ENCODE data around the gene NPEPPS.

Gene NPEPPS

DNA sequence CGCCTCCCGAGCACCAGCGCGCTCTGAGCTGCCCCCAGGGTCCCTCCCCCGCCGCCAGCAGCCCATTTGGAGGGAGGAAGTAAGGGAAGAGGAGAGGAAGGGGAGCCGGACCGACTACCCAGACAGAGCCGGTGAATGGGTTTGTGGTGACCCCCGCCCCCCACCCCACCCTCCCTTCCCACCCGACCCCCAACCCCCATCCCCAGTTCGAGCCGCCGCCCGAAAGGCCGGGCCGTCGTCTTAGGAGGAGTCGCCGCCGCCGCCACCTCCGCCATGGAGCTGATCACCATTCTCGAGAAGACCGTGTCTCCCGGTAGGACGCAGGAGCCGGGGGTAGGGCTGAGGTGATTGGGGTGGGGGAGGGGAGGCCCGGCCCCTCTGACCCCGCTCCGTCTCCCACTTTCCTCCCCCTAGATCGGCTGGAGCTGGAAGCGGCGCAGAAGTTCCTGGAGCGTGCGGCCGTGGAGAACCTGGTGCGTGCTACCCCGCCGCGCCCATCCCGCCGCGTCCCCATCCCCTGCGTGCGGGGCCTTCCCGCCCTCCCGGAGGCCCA is 119.1 kb downstream of the NPEPPS start:
- H3K27ac ChIP-seq (ENCODE audit: low read depth, low read length) = peak overlapping the region; percentile 95
- H3K27me3 ChIP-seq (ENCODE audit: control insufficient read depth, insufficient read depth, low read length) = no peaks in the 10 kb centered on the region
- H3K9me3 ChIP-seq (ENCODE audit: control insufficient read depth, insufficient read depth, low read length) = no peaks in the 10 kb centered on the region
- H3K4me3 ChIP-seq (ENCODE audit: low read depth, low read length) = peak overlapping the region; percentile 93
- H3K9ac ChIP-seq (ENCODE audit: low read depth, low read length) = peak overlapping the region; percentile 84
- H3K36me3 ChIP-seq (ENCODE audit: control insufficient read depth, insufficient read depth, low read length) = peaks cover 42% of the 10 kb centered on the region
- H3K4me1 ChIP-seq (ENCODE audit: control insufficient read depth, insufficient read depth, low read length) = peaks cover 18% of the 10 kb centered on the region

DNA sequence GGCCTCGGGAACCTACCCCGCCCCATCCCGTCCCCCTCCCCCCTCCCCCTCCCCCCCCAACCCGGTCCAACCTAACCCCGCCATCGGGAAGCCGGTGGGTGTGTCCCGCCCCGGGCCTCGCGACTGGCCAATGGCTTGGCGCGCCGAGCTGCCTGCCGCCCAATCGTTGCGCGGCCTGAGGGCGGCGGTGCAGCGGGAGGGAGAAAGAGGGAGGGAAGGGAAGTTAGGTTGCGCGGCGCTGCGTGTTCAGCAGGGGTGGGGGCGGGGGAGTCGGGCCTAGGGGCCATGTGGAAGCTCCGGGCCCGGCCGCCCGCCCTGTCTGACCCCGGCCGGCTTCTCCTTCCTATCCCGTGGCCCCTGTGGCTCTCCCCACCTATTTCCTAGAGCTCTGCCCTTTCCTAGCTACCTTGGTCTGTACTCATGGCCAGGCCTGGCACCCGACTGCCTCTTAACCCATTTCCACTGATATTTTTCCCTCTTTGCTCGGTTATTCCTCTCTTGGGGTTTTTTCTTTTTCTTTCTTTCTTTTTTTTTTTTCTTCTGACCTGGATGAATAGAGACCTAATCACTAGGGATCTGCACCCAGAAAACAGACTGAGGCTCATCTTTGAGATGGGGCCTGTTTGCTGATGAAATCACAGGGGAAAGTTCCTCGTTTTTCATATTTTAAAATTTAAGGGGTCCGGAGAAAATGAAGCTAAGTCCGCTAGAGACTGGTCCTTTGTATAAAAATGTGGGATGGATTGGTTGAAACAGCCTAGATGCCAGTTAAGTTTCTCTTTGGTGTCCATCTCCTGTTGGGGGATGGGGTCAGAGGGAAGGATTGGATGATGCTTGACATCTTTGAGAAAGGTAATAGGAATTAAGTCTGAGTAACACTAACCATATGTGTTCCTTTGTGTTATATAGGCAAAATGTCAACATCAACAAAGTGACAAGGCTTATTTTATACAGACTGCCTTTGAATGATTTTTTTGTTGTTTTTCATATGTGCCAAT is 119.9 kb downstream of the NPEPPS start:
- peaks cover 50% of the 10 kb centered on the region for H3K36me3 ChIP-seq (ENCODE audit: control insufficient read depth, insufficient read depth, low read length)
- H3K4me3 ChIP-seq (ENCODE audit: low read depth, low read length) = peak overlapping the region; percentile 93
- H3K9ac ChIP-seq (ENCODE audit: low read depth, low read length) = peak overlapping the region; percentile 94
- H3K27me3 ChIP-seq (ENCODE audit: control insufficient read depth, insufficient read depth, low read length) = no peaks in the 10 kb centered on the region
- peak overlapping the region; percentile 95 for H3K27ac ChIP-seq (ENCODE audit: low read depth, low read length)
- H3K9me3 ChIP-seq (ENCODE audit: control insufficient read depth, insufficient read depth, low read length) = no peaks in the 10 kb centered on the region
- H3K4me1 ChIP-seq (ENCODE audit: control insufficient read depth, insufficient read depth, low read length) = peaks cover 18% of the 10 kb centered on the region

DNA sequence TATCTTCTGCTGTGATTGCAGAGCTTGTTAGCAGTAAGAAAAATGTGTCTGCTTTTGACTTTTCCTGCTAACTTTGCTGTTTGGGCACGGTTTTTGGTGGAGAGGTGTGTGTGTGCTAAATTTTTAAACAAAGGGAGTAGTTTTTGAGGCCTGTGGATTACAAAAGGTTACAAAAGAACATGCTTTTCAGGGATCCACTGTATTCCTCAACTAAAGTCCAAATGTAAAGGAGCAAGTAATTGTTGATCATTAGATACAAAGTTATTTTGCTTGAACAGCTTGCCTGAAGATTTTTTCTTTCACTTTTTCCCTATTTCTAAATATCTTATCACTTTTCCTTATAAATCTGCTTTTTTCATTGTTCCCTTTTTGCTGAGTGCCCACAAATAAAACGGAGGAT is 120.8 kb downstream of the NPEPPS start:
- H3K27me3 ChIP-seq (ENCODE audit: control insufficient read depth, insufficient read depth, low read length) = no peaks in the 10 kb centered on the region
- H3K9ac ChIP-seq (ENCODE audit: low read depth, low read length) = 0 out of 2 replicates have a peak overlapping the region, but pooled peaks have one; percentile 7
- H3K4me1 ChIP-seq (ENCODE audit: control insufficient read depth, insufficient read depth, low read length) = peaks cover 18% of the 10 kb centered on the region
- H3K36me3 ChIP-seq (ENCODE audit: control insufficient read depth, insufficient read depth, low read length) = peaks cover 58% of the 10 kb centered on the region
- H3K27ac ChIP-seq (ENCODE audit: low read depth, low read length) = peak overlapping the region; percentile 83
- peak overlapping the region; percentile 90 for H3K4me3 ChIP-seq (ENCODE audit: low read depth, low read length)
- no peaks in the 10 kb centered on the region for H3K9me3 ChIP-seq (ENCODE audit: control insufficient read depth, insufficient read depth, low read length)

DNA sequence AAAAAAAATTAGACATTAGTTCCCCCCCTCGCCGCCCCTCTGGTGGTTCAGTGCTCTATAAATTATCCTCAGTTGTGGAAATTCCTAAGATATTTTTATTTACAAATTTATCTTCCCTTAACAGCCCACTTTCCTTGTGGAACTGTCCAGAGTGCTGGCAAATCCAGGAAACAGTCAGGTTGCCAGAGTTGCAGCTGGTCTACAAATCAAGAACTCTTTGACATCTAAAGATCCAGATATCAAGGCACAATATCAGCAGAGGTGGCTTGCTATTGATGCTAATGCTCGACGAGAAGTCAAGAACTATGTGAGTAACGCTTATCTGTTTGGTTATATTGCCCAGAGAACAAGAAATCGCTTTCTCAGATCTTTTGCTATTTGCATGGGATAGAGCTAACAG is 121.7 kb downstream of the NPEPPS start:
- peaks cover 18% of the 10 kb centered on the region for H3K4me1 ChIP-seq (ENCODE audit: control insufficient read depth, insufficient read depth, low read length)
- H3K9ac ChIP-seq (ENCODE audit: low read depth, low read length) = no peak overlapping the region
- H3K36me3 ChIP-seq (ENCODE audit: control insufficient read depth, insufficient read depth, low read length) = peaks cover 67% of the 10 kb centered on the region
- H3K4me3 ChIP-seq (ENCODE audit: low read depth, low read length) = peak overlapping the region; percentile 90; the same call in 1 of the 2 replicates
- no peaks in the 10 kb centered on the region for H3K27me3 ChIP-seq (ENCODE audit: control insufficient read depth, insufficient read depth, low read length)
- H3K27ac ChIP-seq (ENCODE audit: low read depth, low read length) = no peak overlapping the region
- no peaks in the 10 kb centered on the region for H3K9me3 ChIP-seq (ENCODE audit: control insufficient read depth, insufficient read depth, low read length)

DNA sequence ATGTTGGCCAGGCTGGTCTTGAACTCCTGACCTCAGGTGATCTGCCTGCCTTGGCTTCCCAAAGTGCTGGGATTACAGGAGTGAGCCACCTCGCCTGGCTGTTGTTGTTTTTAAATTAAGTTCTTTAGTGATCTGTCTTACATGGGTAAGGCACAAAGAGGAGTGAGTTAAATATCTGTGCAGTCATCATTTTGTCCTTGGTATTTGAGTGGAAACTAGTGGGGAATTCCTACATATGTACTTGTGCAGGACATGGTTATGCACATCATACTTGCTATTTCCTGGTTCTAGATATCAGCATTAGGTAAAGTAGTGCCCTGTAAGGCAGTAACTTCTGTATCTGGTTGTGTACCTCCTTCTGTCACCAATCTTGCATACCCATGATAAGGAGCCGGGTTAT is 122.5 kb downstream of the NPEPPS start:
- H3K36me3 ChIP-seq (ENCODE audit: control insufficient read depth, insufficient read depth, low read length) = peaks cover 76% of the 10 kb centered on the region
- H3K9ac ChIP-seq (ENCODE audit: low read depth, low read length) = no peak overlapping the region
- H3K9me3 ChIP-seq (ENCODE audit: control insufficient read depth, insufficient read depth, low read length) = no peaks in the 10 kb centered on the region
- H3K4me1 ChIP-seq (ENCODE audit: control insufficient read depth, insufficient read depth, low read length) = peaks cover 18% of the 10 kb centered on the region
- H3K27ac ChIP-seq (ENCODE audit: low read depth, low read length) = no peak overlapping the region
- H3K4me3 ChIP-seq (ENCODE audit: low read depth, low read length) = no peak overlapping the region
- no peaks in the 10 kb centered on the region for H3K27me3 ChIP-seq (ENCODE audit: control insufficient read depth, insufficient read depth, low read length)

DNA sequence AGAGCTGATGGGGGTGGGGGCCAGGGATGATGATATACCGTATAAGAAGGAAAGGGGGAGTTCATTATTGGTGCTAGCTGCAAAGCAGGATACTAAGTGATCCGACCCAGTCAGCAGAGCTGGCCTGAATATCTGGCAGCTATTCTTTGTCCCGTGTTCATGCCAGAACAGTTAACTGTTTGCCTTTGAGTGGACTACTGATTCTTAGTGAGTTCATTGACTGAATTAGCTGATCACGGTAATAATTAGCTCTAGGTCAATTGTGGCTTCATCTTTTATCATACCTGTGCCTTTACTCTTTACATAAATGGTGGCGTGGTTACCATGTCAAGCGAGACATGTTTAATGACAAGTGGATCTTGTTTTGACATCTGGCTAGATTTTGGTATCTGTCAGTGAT is 124.1 kb downstream of the NPEPPS start:
- no peaks in the 10 kb centered on the region for H3K27me3 ChIP-seq (ENCODE audit: control insufficient read depth, insufficient read depth, low read length)
- peaks cover 18% of the 10 kb centered on the region for H3K4me1 ChIP-seq (ENCODE audit: control insufficient read depth, insufficient read depth, low read length)

DNA sequence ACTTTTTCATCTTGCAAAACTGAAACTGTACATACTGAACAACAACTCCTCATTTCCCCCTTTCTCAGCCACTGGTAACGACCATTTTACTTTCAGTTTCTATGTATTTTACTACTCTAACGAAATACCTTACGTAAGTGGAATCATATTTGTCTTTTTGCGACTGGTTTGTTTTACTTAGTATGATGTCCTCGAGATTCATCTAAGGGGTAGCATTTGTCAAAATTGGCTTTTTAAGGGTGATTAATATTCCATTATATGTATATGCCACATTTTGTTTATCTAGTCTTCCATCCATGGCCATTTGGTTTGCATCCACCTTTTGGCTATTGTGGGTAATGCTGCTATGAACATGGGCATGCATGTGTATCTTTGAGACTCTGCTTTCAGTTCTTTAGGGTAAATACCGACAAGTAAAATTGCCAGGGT is 129.2 kb downstream of the NPEPPS start:
- no peaks in the 10 kb centered on the region for H3K9me3 ChIP-seq (ENCODE audit: control insufficient read depth, insufficient read depth, low read length)
- H3K4me1 ChIP-seq (ENCODE audit: control insufficient read depth, insufficient read depth, low read length) = peaks cover 10% of the 10 kb centered on the region
- H3K27me3 ChIP-seq (ENCODE audit: control insufficient read depth, insufficient read depth, low read length) = no peaks in the 10 kb centered on the region
- H3K27ac ChIP-seq (ENCODE audit: low read depth, low read length) = no peak overlapping the region
- no peak overlapping the region for H3K4me3 ChIP-seq (ENCODE audit: low read depth, low read length)
- peaks cover 100% of the 10 kb centered on the region for H3K36me3 ChIP-seq (ENCODE audit: control insufficient read depth, insufficient read depth, low read length)
- H3K9ac ChIP-seq (ENCODE audit: low read depth, low read length) = no peak overlapping the region

More for the DNA sequence above, 124.1 kb downstream of the NPEPPS start:
- no peak overlapping the region for H3K27ac ChIP-seq (ENCODE audit: low read depth, low read length)
- no peak overlapping the region for H3K9ac ChIP-seq (ENCODE audit: low read depth, low read length)
- no peak overlapping the region for H3K4me3 ChIP-seq (ENCODE audit: low read depth, low read length)
- peaks cover 91% of the 10 kb centered on the region for H3K36me3 ChIP-seq (ENCODE audit: control insufficient read depth, insufficient read depth, low read length)
- H3K9me3 ChIP-seq (ENCODE audit: control insufficient read depth, insufficient read depth, low read length) = no peaks in the 10 kb centered on the region

DNA sequence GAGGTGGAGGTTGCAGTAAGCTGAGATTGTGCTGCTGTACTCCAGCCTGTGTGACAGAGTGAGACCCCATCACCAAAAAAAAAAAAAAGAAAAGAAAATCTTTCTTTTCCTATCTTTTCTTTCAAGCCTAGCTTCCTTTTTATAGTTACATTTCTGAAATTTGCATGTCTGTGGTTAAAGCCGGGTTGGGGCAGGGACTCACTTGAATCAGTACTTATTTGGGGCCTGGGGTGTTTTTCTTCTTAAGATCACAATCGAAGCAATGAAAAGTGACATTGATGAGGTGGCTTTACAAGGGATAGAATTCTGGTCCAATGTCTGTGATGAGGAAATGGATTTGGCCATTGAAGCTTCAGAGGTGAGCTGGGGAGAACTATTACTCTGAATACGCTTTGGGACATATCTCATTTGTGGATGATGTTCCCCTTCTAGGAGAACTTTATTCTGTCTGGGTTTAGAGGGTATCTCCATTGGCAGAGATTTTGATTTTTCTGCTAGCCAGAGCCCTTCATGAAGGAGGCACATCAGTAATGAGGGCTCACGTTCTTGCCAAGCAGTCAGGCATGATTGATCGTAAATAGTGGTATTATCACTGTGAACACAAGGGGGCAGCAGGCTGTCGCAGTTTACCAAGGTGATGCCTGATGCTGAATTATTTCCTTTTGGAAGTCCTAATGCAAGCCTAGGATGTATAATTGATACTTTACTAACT is 133.2 kb downstream of the NPEPPS start:
- peak overlapping the region; percentile 72 for H3K27ac ChIP-seq (ENCODE audit: low read depth, low read length)
- peaks cover 15% of the 10 kb centered on the region for H3K4me1 ChIP-seq (ENCODE audit: control insufficient read depth, insufficient read depth, low read length)
- peaks cover 97% of the 10 kb centered on the region for H3K36me3 ChIP-seq (ENCODE audit: control insufficient read depth, insufficient read depth, low read length)
- H3K9ac ChIP-seq (ENCODE audit: low read depth, low read length) = no peak overlapping the region
- no peaks in the 10 kb centered on the region for H3K27me3 ChIP-seq (ENCODE audit: control insufficient read depth, insufficient read depth, low read length)
- H3K4me3 ChIP-seq (ENCODE audit: low read depth, low read length) = no peak overlapping the region
- no peaks in the 10 kb centered on the region for H3K9me3 ChIP-seq (ENCODE audit: control insufficient read depth, insufficient read depth, low read length)

DNA sequence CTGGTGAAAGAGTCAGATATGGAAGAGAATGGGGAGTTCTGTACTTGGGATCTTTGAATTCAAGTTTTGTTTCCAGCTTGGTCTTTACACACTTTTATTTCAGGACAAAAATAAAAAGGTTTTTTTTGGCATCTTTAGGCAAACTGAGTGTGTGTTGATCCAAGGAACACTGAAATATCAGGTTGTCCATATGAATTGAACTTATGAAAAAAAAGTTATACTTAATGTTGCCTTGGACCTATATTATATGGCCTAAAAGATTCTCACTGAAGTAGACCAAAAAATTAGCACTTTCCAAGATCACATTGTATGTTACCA is 133.7 kb downstream of the NPEPPS start:
- H3K27me3 ChIP-seq (ENCODE audit: control insufficient read depth, insufficient read depth, low read length) = no peaks in the 10 kb centered on the region
- peaks cover 97% of the 10 kb centered on the region for H3K36me3 ChIP-seq (ENCODE audit: control insufficient read depth, insufficient read depth, low read length)
- H3K9ac ChIP-seq (ENCODE audit: low read depth, low read length) = no peak overlapping the region
- peaks cover 15% of the 10 kb centered on the region for H3K4me1 ChIP-seq (ENCODE audit: control insufficient read depth, insufficient read depth, low read length)
- H3K9me3 ChIP-seq (ENCODE audit: control insufficient read depth, insufficient read depth, low read length) = no peaks in the 10 kb centered on the region
- H3K4me3 ChIP-seq (ENCODE audit: low read depth, low read length) = no peak overlapping the region
- peak overlapping the region; percentile 72 for H3K27ac ChIP-seq (ENCODE audit: low read depth, low read length)

DNA sequence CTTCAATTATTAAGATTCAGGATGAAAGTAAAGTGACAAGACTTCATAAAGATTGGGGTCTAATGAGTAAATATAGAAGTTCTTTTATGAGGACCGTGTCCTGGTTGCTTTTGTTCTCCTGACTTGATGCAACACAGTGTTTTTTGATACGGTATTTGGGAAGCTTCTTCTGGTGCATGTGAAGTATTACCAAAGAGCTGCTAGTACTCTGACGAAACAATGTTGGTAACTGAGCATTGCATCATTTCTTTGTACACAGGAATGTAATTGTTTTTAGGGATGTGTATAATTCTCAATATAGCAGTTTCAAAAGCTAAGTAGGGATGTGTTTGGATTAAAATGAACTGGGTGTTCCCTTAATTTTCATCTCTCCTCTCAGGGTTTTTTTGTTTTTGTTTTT is 134.7 kb downstream of the NPEPPS start:
- Histone ChIP-seq H3K4me3 (ENCODE audit: low read depth, low read length) (no peak overlapping the region), H3K27ac (ENCODE audit: low read depth, low read length) (peak overlapping the region; percentile 72), H3K9me3 (ENCODE audit: control insufficient read depth, insufficient read depth, low read length) (no peaks in the 10 kb centered on the region), H3K27me3 (ENCODE audit: control insufficient read depth, insufficient read depth, low read length) (no peaks in the 10 kb centered on the region), H3K4me1 (ENCODE audit: control insufficient read depth, insufficient read depth, low read length) (peaks cover 15% of the 10 kb centered on the region), H3K9ac (ENCODE audit: low read depth, low read length) (no peak overlapping the region), H3K36me3 (ENCODE audit: control insufficient read depth, insufficient read depth, low read length) (peaks cover 97% of the 10 kb centered on the region)

DNA sequence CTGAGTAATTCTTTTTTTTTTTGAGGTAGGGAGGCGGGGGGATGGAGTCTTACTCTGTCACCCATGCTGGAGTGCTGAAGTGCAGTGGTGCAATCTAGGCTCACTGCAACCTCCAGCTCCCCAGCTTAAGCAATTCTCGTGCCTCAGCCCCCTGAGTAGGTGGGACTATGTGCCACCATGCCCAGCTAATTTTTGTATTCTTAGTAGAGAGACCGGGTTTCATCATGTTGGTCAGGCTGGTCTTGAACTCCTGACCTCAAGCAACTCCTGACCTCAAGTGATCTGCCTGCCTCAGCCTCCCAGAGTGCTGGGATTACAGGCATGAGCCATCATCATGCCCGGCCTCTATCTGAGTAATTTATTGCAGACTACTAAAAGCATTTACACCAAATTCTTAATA is 138.2 kb downstream of the NPEPPS start:
- Histone ChIP-seq H3K4me1 (ENCODE audit: control insufficient read depth, insufficient read depth, low read length) (peaks cover 15% of the 10 kb centered on the region), H3K36me3 (ENCODE audit: control insufficient read depth, insufficient read depth, low read length) (peaks cover 97% of the 10 kb centered on the region), H3K9me3 (ENCODE audit: control insufficient read depth, insufficient read depth, low read length) (no peaks in the 10 kb centered on the region), H3K4me3 (ENCODE audit: low read depth, low read length) (no peak overlapping the region), H3K27ac (ENCODE audit: low read depth, low read length) (no peak overlapping the region), H3K9ac (ENCODE audit: low read depth, low read length) (no peak overlapping the region), H3K27me3 (ENCODE audit: control insufficient read depth, insufficient read depth, low read length) (no peaks in the 10 kb centered on the region)
